NCI-H69 (cell line): ENCODE results near the gene GNG12.

ENCODE experiments used
- DNase-seq: peaks from one replicate; lab custom pipeline; 2025; lab: John Stamatoyannopoulos, UW

Gene GNG12

DNA sequence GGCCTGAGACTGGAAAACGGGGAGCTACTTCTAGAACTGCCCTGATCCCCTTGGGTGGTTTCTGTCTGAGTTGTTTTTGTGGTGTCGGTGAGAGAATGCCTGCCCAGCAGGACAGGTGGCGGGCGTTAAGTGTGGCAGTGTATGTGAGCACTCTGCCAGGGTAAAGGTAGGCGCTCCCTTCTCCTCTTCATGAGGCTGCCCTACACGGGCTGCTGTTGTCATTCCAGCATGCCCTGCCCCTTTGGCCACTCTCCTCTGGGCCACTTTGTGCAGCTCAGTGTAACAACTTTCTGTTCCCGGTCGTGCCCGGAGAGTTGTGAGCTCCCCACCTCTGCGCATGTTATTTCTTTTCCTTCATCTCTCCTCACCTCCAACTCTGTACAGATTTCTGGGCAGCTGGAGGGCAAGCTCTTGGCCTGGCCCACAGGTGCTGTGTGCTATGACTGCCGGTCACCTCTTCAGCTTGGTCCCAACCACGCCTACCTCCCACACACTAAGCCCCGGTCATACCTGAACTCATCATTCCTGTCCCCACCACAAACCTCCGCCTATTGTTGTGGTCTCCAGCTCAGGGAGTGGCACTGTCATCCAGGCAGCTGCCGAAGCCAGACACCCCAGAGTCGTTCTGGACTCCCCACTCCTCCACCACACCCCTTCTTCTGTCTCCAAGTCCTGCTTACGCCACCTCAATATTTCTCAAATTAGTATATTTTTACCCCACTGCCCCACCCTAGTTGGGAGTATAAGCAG, 79.3 kb downstream of the GNG12 start:
- peak; percentile 31 for DNase-seq

DNA sequence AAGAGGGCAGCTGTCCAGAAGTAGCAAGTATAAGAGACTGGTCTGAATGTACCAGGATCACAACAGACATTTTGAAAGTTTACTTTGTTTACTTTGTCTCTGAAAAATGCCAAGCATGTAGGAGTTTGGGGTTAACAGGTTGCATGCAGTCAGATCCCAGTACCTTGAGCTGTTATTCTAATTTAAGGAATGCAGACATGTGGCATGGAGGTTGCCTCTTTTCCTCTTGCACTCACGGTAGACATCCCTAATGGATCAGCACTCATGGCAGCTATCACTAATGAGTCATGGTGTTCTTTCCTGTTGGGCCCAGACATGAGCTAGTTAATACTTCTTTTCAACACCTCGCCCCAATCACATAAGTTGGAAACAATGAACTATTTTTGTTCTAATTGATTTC, 81.0 kb downstream of the GNG12 start:
- DNase-seq: no peak

DNA sequence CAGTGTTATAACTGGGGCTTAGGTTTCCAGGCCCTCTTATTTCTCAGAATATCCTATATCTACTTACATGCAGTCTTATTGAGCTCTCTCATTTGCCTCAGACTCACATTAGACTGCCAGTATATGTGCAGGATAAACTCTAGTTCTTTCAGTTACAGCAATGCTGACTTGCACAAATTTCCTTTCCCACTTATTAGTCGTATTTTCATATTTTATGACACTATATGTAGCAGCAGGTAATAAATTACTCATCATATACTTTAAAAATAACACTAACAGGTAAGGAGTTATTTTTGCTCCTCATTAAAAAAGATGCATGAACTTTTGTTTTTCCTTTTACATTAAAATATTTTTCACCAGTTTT, 82.6 kb downstream of the GNG12 start:
- DNase-seq: peak; percentile 35

DNA sequence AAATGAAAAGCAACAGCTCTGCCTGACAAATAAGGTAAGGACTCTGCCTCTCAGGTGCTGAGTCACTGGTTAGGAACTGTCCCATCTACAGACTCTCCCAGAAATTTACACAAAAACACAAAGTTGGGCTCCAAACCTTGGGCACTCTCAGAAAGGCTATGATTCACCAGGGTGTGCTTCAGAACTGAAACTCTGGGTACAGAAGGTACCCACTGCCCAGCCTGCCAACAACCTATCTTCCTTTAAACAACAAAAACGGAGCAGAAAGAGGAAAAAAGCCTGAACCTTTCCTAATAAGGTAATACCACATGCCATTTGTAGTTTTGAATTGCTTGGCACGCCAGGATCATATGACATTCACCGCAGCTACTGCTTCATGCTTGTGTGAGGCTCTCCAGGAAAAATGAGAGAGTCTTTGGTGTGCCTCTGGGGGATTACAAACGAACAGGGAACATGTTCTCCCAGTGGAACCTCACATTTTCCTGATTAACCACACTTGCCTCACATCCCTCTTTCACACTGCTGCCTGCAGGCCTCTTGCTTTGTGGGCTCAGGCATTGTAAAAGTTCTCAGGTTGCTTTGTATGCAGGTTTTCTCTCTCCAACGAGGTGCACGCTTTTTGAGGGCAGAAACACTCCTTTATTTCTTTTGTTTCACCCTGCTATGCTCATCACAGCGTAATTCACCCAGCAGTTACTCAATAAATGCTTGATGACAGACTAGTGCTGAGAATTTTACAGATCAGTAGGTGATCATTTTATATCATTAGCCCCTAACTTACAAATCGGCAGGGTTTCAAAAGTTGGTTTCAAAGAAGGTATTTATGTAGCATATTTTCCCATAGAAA, 83.2 kb downstream of the GNG12 start:
- DNase-seq: peak; percentile 76

DNA sequence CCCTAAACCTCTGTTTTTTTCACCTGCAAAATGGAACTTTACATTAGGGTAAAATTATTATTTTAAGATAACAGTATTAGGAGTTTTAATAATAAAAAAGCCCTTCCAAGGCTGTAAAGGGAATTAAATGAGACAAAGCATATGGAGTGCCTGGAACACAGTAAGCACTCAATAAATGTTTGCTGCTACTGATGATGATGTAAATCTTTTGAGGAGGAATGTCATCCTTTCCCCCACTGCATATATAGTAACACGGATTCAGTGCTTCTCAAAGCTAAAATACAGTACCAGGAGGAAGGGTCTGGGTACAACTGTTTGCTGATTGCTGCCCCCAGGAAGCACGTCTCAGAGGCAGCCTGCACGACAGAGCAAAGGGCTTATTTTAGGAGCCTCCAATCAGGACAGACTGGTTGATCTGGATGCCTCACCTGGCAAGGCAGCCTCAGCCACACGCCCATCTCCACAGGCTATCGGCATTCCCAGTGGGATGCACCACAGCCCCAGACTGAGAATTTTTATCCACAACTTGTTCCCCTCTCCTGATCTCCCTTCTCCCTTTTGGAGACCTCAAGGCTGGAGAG, 83.9 kb downstream of the GNG12 start:
- DNase-seq: peak; percentile 84

DNA sequence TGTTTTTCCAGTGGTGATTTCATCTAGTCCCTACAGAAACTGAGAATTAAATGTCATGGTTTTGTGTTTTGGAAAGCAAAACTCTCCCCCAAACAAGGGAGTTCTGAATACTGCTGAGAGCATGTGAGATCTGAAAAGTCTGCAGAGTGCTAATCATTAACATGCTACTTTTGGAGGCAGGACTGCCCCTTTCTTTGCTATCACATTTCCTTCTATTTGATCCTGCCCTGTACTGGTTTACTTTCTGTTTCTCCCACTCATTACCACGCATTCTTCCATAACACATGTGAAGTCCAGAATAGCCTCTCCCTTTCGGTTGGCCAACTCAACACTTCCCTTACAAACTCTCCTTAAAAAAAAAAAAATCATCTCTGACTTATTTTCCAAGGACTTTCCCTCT, 84.6 kb downstream of the GNG12 start:
- peak; percentile 50 for DNase-seq

DNA sequence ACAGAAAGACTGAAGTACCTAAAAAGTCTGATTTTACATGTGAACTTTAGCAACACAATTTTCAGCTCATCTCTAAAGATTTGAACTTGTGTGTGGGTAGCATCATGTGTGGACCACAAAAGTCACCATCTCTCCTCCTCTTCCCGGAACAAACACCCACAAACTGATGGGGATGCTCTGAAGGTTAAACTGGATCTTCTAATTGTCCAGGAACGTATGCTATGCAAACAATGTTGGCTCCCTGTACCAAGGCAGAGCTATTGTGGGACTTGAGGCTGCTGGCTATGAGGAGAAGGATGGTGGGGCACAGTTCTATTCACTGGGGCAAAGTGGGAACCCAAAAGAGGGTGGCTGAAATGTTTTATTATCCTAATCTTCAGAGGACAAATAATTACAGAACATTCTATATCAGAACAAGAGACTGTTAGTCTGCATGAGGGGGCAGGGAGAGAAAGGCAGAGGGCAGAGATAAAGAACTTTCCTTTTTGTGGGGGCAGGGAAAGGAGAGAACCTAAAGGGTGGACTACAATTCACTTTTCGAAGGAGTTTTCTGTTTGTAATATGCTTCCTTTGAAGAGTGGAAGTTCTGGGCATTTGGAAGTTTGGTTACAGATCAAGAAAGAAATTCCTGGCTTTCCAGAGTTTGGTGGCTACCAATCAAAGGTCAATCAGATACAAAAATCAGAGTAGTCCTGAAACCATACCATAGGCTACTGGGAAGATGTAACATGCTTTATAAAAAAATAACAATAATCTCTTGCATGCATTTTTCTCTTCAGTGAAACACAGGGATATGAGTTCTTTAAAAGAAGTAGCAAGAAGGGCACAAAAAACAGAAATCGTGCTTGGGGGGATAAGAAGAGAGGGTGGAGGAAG, 85.4 kb downstream of the GNG12 start:
- no peak for DNase-seq

DNA sequence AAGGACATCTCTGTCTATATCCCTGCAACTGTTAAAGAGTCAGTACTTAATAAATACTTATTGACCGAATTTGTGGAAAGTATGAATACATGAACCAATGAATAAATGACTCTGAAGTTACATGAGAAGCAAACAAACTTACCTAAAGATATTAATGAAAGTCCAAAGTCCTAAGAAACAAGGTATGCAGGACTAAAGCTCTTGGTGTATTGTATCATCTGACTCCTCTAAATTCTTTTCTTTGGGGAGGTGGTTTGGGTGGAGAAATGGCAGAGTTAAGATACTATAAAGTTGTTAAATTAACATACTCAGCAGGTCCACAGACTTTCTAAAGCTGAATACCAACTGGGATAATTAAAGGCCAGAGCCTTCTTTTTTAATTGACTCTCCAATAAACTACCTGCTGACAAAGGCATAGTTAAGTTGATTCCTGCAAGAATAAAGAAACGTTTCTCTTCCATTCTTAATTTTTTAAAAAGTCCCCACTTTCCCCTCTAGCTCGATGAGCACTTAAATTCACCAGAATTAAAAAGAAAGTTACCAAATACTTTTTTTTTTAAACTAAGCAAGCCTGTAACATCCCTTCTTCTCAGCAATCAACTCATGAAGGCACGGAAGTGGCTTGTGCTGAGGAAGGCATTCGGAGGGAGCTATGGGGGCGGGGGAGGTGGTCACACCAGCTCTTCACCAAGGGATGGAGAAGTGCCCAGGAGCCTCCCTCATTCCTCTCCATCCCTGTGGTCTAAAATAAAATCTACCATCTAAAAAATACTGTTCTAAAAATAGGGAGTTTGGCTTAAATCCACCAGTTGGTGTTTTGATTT, 87.2 kb downstream of the GNG12 start:
- peak; percentile 77 for DNase-seq

DNA sequence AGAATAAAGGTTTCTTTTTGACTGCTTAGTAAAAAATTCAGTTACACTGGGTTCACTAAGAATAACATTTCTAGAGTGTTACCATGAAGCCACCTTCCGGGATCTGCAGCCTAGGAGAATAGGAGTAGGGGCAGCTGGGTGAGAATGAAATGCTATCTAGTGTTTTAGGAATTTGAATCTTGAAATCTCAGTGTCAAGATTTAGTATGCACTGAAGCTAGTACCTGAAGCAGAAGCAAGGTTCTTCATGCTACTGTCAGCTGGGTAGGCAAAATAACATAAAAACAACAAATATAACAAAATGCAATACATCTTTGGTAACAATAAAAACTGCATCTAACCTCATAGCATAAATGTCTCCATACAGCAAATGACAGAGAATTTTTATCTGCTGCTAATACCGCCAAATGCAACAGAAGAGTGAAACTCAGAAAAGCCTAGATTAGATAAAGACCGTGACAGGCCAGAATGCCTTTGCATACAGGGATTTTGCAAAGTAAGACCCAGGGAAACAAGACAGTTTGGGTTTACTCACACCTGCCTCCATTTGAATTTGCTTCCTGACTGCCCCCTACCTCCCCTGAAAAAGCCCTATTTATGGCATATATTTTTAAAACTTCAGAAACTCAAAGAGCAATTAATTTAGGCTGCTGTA, 90.1 kb downstream of the GNG12 start:
- DNase-seq: no peak

DNA sequence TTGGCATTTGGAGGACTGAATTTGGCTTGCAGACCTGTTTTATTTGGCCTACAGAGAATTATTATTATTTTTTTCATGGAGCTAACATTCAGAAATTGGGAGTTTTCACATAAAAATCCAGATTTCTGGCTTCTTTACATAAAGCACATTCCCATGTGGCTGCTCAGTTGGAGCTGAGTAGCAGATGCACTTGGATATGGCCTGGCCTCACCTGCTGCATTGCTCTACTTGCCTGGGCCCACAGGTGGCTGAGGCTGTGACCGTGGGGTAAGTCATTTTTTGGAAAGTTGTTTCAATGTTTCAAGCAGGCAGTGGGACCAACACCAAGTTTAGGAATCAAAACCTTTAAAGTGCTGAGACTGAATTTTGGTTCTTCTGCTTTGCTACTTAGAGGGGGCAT, 91.5 kb downstream of the GNG12 start:
- DNase-seq: peak; percentile 51

DNA sequence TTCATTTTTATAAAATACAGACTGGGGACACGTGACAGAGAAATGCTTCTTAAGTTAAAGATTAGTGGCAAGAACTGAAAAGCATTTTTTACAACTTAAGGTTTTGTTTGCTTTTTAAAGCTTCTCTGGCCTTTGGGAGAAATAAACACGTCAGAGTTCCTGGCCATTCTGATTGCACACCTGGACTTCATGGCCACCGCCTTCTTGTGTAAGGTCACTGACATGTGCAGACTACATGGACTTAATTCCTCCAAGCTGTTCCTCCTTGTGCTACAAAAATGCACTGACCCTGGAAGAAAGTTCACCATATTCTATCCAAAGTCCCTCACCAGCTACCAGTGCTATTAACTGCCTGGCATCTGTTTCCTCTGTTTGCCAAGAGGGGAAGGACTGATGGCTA, 92.1 kb downstream of the GNG12 start:
- peak; percentile 91 for DNase-seq

DNA sequence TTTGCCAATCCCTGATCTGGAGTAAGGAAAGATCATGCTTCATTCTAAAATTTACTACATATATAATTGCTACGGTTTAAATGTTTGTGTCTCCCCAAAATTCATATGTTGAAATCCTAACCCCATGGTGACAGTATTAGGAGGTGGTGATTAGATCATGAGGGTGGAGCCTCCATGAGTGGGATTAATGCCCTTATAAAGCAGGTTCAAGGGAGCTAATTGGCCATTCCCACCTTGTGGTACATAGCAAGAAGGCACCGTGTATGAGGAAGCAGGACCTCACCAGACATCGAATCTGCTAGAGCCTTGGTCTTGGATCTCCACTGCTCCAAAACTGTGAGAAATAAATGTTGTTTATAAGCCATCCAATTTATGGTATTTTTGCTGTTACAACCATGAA, 92.7 kb downstream of the GNG12 start:
- peak; percentile 59 for DNase-seq

DNA sequence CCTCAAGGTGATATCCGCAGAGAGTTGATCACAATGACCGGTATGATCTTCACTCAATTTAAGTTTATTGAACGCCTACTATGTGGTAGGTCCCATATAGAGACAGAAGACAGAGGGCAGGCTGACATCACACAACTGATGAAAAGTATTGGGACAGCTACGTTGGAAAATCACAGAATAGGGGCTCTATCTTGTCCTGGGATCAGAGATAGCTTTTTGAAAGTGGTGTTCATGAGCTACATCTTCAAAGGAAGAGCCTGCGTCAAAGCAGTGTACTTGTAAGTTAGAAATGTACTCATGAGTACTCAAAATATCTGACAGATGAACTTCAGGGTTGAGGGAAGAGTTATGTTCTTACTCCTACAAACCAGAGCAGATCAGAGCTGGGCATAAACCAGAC, 93.9 kb downstream of the GNG12 start:
- DNase-seq: no peak

DNA sequence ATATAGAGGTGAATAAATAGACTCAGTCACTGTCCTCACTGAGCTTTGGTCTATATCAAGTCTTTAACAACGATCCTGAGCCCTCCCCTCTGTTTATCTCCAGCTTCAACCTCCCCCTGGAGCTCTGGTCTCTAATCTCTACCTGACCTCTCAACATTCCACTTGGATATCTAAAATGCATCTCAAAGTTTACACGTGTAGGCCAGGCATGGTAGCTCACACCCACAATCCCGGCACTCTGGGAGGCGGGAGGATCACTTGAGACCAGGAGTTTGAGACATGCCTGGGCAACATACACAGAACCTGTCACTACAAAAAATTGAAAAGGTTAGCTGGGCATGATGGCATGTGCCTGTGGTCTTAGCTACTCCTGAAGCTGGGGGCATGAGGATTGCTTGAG, 94.9 kb downstream of the GNG12 start:
- DNase-seq: no peak

DNA sequence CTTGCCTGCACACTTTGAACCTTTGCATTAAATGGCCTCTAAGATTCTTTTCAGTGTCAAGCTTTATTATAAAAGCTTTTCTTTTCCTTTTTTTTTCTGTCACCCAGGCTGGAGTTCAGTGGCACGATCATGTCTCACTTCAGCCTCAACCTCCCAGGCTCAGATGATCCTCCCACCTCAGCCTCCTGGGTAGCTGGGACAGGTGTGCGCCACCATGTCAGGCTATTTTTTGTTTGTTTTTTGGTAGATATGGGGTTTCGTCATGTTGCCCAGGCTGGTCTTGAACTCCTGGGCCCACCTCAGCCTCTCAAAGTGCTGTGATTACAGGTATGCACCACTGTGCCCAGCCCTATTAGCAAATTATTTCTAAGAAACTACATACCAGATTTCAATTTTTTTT, 95.4 kb downstream of the GNG12 start:
- no peak for DNase-seq

DNA sequence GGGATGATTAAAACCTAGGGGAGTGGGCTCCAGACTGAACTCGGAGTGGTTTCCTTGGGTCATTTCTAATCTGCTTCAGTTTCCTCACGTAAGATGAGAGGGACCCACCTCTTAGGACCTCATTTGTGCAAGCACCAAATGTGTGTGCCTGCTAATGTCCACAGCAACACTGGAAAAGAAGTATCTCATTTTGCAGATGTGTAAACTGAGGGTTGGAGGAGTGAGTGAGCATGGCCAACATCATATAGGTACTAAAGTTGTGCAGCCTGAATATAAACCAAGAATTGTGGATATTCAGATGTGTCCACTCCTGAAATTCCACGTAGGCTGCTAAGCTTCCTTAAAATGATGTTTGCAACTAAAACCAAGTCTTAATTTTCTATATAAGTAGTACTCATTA, 96.5 kb downstream of the GNG12 start:
- no peak for DNase-seq

DNA sequence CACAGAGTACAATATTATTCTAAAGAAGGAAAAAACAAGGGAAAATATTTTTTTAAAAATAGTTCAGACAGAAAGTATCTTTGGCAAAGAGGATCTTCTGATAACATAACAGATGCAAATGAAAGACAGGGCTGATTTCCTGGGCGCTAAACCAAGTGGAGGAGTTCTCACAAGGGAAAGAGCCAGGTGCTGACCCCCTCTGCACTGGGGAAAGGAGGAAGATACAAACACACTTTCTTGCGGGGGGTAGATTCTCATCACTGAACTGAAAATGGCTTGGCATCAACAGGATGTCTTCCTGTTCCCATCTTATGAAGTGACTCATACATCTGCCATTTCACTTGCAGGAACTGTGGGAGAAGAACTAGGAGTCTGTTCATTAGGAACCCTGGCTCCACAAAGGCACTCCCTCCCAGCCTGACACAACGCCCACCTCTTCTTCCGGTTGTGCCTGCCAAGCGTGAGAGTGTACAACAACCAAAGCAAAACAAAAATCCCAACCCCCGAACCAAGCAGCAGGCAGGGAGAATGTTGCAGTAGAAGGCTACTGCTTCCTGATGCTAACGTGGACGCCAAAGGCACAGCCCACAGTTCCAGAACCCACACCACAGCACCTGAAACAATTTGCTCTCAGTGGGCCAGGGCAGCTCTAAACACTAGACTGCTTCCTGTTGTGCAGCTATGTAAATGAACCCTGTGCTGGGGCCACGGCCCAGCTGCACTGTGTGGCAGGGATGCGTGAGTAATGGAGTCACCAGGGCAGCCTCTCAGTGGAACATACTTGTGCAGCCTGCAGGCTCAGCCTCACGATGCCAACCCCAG, 97.2 kb downstream of the GNG12 start:
- peak; percentile 81 for DNase-seq

DNA sequence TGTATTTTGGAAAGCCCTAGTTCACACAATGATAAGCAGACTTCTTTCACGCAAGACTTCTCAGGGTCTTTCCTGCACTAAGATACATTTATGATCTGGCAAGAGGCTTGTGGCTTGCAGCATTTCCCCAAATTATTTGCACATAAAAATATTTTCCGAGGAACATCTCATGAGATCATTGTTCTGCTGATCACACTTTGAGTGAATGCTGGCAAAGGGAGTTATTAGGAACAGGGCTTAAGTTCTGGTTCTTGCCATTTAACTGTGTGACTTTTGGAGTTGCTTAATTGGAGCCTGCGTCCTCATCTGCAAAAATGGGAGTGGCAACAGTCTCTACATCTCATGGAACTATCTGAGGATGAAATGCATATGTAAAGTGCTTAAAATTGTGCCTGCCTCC, 98.1 kb downstream of the GNG12 start:
- DNase-seq: no peak

DNA sequence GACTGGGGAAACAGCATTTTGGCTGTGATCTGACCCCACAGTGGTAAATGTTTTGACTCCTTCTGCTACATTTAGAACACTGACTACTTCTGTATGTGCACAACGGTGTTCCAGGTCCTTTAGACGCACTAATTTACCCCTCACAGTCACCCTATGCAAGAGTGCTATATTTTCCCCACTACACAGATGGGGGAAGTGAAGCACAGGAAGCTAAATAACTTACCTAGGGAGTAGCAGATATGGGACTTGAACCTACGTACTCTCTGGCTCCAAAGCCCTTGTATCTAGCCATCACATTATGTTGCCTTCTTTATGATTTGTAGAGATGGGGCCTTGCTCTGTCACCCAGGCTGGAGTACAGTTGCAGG, 99.0 kb downstream of the GNG12 start:
- DNase-seq: no peak
